Forelimb muscle (tissue), 1 donor: Measurements from ENCODE around the gene CACNA2D1. TPM values are rescaled to one million over a fixed set of nuclear protein-coding genes. Genes with fewer than 3 reads are reported as not detected.

Source experiments
- DNase-seq: peaks from one replicate; pipeline ENCODE4 v3.0.0-alpha.2; 2013; ENCODE audit warnings: low read depth
- polyA plus RNA-seq: library from polyadenylated mRNA; unstranded; fragments of 120-200 nt; gene quantifications from one replicate; pipeline ENCODE4 v1.2.1, GENCODE V29; 2013; ENCODE audit not compliant: insufficient read length

Gene CACNA2D1
- polyA plus RNA-seq, 1 donor: 131 TPM

DNA sequence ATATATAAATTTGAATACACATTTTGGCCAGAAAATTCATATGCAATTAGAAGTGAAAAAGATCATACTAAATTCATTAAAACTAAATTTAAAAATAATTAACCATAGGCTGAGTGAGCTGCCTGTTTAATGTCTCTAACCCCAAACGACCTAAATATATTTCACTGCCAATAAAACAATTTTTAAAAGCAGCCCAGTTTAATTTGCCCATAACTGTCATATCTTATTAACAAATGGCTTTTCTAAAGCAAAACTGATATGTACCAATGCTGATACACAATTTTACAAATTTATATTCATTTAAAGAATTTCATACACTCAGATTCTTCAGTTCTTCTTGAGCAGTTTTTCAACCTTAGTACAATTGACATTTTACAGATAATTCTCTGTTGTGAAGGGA is 99.9 kb downstream of the CACNA2D1 start:
- no peak for DNase-seq

DNA sequence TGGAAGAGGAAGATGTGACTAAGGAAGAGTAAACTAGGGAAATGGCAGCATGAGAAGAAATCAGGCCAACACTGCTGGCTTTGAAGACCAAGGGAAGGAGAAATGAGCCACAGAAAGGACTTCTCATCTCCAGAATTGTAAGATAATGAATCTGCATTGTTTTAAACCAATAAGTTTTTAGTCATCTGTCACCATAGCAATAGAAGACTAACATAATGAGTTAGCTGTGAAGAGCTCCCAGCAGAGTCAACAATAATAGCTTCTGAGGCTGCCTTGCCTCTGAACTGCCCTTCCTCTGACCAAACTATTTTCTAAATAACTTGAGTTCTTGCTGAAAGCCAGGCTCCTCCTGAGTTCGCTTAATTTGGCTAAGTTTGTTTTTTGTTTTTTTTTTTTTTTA is 103.6 kb downstream of the CACNA2D1 start:
- DNase-seq: no peak

DNA sequence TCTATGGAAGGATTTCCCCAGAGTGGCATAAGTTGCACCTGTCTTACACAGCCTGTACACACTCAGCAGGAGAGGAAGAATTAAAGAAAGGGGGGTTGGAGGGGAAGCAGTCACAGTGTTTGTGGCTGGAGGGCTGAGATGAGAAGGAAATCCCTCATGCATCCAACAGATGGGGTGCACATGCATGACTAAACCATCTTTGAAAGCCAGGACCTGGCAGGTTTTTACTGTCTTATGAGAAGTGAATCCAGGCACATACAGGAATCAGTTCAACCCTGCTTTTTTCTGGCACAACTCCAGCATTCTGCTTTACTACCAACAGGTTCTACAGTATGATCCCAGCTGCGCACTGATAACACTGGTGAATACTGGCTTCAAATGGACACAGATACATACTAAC is 107.7 kb downstream of the CACNA2D1 start:
- DNase-seq: no peak

DNA sequence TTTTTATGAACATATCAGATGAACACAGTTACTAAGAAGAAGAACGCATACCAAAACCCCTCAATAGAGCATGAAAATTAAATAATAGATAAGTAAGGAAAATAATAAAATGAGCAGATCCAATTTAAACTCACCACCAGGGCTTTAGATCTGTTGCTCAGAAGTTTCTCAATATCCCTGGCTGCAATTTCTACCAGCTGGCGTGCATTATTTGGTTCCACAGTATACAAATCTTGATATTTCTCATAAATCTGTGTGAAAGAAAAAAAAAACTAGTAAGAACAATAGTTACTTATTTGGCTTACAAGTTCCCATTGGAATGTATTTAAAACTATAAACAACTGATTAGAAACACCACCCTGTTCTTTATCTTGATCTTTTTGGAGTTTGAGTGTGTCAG is 108.6 kb downstream of the CACNA2D1 start:
- DNase-seq: no peak

DNA sequence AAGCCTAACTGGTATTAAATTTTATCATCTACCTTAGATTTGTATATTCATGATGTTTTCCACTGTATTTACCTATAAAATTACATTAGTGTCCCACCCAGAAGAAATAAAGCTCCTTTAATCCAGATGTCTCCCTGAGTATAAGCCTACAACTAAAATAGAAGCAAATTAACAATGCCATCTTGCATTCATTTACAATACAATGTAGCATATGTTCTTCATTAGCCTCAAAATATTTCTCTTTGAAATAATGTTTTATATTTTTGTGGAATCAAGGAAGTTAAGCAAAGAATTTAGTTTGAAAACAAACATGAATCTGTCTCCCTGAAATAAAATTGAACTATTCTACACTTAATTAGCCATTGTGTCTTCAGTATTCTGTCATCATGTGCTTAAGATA is 112.3 kb downstream of the CACNA2D1 start:
- no peak for DNase-seq

DNA sequence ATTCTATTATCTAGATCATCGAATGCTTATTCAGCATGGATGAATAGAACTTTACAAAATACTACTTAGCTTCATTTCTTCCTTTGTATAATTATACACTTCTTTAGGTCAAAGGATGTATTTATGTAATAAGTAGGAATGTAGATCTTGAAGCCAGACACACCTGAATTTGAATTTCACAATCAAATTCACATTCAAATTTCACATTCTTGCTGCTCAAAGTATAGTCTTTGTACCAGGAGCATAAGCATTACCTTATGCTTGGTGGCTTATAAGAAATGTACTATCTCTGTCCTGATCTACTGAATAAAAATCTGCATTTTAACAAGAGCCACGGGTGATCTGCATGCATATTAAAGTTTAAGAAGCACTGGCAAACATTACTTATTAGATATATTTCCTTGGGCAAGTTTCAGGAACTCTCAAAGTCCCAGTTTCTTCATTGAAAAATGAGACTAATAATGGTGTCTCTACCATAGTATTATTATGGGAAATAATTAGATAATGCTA is 112.8 kb downstream of the CACNA2D1 start:
- DNase-seq: no peak

DNA sequence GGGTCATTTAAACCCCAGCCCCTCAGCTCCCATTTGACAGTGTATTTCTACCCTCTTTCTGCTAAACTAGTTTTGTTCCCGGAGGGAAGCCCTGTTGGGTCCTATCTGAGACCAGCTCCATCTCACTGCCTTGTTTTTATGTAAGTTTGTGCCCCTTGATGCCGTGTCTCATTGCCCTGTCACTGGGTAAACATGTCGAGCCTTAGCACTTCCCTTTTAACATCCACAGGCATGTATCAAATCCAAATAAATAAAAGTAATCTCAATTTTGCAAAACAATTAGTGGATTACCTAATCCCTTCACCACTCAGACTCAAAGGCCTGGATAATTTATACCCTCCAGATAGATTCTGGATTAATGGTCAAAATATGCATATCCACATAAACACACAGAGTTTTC is 115.7 kb downstream of the CACNA2D1 start:
- no peak for DNase-seq

DNA sequence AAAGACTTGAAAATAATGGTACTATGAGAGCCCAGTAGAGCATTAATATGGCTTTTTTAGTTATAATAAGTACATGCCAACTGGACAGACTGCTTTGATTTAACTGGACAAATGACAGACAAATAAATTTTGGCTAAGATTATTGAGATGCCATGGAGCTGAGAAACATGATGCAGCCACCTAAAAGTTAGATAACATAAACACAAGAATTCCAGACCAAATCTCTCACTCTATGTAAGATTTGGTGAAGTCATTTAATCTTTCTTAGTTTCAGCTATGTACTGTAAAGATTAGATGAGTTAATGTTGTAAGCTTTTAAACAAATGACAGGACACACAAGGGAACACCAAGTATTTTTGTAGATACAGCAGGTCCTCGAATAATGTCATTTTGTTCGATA is 118.2 kb downstream of the CACNA2D1 start:
- DNase-seq: no peak

DNA sequence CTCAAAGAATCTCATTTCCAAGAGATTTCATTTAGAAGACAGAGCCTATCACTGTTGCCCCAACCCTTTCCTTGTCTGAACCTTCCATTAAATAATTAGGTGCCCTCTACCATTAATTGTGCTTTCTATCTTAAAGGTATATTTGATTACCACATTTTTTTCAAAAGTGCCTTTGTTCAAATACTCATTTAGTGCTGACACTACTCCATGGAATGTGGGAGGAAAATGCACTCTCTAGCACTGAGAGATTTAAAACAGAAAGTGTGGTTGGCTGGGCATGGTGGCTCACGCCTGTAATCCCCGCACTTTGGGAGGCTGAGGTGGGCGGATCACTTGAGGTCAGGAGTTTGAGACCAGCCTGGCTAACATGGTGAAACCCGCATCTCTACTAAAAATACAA is 119.8 kb downstream of the CACNA2D1 start:
- no peak for DNase-seq

DNA sequence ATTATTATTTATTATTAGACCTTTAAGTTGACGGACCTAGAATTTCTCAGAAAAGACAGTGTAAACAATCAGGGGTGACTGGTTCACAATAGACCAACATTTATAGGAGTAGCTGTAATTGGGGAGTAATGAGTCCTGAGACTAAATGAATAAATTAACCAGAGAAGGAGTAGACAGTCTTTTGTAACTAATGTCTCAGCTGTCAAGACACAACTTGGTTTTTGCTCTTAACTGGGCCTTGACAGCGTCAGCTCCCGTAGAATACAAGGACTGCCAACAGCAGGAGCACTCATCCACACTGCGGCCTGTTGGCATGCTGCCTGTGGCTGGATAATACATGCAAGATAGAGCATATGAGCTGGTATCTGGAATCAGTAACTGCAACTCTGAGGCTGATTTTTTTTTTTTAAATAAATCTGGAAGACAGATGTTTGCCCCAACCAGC is 123.9 kb downstream of the CACNA2D1 start:
- no peak for DNase-seq

DNA sequence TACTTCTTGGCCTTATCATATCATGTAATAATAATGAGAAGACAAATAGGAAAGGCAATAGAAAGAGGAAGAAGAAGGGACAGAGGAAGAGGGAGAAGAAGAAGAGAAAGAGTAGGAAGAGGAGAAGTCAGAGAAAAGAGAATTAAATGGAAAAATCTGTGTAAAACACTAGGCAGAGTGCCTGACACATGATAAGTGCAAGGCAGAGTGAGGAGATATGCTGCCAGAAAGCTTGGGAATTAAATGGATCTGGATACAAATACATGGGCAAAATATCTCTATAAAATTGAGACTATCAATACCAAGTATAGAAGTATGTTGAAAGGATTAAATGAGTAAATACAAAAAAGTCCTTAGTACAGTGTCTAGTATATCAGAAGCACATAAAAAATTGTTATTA is 124.8 kb downstream of the CACNA2D1 start:
- DNase-seq: no peak

DNA sequence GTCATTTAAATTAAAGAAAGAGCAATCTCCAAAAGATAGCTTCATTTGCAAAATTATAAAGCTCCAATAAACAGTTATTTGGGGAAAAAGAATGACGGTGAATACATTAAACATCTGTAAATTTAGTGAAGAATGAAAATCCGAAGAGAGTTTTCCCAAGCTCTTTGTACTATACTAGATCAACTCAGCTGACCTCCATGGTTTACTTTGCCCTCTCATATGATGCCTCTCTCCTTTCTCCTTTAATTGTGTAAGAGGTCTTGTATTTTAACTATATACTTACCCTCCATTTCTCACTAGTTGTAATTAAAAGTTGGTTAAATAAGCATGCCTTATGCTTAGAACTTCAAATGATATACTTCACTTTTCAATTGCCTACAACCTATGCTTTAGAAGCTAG is 125.8 kb downstream of the CACNA2D1 start:
- DNase-seq: no peak

DNA sequence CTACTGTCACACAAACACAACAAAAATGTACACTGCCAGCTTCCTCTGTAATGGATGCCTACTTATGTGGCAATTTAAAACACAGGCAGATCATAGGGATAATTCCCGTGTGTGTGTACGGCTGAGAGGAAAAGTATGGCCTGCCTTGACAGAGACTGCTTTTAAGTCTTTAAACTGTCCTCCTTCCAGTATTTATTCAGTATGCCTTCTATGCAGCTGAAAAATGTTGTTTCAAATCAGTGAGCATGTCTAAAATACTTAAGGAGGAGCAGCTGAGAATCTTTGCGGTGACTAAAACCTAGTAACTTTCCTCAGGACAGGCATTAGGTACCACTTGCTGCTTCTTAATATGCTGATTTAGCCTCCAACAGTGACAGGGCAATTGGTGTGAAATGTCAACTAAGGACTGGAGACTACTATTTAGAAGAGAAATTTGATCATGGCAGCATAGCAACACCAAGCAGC is 126.3 kb downstream of the CACNA2D1 start:
- DNase-seq: no peak

DNA sequence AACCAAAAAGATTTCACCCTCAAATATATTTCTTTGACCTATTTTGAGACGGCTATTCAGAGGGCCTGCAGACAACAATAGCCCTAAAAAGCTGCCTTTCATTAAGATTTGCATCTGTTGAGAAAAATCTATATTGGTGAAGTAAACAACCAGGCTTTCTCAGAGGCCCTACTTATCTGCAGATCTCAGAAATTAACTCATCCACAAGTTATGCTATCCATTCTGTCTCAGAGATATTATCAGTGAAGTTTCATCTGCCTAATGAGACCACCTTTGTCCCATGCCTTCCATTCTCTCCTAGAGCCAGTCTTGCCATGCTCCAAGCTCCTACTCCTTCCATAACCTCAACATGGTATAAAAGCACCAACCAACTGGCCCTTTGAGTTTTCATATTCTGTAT is 130.3 kb downstream of the CACNA2D1 start:
- DNase-seq: no peak

DNA sequence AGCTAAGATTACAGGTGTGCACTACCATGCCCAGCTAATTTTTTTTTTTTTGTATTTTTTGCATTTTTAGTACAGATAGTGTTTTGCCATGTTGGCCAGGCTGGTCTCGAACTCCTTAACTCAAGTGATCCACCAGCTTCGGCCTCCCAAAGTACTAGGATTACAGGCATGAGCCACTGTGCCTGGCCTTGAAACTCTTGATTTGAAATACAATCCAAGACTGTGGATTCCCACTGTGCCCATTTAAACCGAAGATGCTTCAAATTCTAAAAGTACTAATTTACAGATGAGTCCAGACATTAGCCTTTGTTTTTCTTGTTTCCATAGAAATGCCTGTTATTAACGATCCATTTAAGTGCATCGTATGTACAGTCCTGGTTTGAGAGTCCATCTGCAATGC is 130.9 kb downstream of the CACNA2D1 start:
- DNase-seq: no peak

DNA sequence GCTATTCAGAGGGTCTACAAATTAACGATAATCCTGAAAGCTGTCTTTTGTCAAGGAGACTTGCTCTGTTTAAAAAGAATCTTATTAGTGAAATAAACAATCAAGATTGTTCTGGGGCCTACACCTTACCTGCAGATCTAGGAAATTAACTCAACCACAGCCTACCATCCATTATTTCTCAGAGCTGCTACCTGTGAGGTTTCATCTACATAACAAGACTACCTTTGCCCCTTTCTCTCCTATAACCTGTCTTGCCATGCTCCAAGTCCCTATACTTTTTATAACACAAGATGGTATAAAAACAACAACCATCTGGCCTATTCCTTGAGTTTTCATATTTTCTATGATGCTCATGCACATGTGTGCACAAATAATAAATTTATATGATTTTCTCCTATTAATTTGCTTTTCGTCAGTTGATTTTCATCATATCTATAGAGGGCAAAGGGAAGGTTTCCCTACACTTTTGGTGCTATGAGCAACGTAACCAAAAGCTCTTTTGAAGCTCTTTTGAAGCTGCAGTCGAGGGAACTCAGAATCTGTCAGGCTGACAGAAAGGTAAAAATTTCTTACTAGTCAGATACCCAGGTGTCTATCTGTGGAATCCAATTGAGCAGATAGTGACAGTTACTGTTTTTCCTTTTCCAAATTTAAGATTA is 138.1 kb downstream of the CACNA2D1 start:
- DNase-seq: no peak

DNA sequence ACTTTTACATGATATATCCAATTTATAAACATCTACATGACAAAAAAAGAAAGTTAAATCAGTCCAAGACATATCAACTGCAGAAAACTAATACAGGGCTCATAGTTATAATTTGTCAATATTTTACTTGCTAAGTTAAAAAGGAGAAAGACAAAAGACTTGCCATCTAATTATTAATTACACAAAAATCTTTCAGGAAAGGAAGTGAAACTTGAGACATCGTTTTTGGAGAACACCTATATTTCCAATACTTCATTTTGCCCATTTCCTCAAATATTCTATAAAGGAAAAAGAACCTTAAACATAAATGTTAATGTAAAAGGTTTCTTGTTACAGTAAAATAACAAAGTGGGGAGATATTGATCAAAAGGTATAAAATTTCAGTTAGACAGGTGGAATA is 148.7 kb downstream of the CACNA2D1 start:
- no peak for DNase-seq

DNA sequence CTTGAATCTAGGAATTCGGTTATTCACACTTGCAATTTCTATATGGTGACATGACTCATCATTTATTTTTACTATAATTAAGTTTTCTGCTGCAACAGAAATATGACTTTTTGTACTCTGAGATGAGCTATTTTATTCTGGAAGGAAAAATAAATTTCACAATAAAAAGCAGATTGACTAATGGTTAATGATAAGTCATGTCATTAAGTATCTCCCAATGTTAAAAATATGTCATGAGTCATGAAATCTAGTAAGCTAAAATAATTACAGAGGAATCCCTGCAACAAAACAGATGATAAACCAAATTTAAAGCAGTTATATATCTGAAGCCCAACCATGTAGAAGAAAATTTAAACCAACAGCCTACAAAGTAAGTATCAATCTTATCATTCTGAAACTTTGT is 149.2 kb downstream of the CACNA2D1 start:
- no peak for DNase-seq

DNA sequence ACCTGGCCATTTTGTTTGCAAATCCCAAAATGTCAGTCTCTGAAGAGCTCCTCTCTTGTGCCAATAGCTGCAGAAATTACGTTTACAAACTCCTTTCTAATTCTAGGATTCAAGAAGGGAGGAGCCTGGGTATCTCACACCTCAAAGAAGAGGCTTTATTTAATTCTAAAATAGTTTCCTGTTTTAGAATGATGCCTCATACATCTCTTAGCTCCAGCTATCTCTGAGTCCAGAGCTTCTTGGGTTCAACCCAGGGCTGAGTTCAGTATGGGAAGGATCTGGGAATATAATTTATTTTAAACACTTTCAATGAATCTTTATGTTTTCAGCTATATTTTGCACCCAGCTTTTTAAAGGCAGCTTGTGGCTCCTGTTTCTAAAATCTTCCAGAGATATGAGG is 150.1 kb downstream of the CACNA2D1 start:
- DNase-seq: no peak

DNA sequence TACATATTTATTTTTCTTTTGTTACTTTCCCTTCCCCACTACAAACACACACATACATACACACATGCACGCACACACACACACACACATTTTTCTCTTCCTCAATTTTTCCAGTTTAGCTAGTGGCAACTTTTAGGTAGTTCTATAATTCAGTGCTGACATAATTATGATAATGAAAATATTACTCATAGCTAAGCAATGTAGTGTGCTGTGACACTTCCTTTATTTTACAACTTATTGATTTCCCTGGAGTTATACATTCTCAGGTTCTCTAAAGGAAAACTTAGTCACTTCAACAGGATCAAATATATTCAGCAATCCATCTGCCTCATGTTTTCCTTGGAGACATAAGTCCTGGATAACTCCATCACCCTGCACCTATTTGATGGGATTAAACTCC is 151.6 kb downstream of the CACNA2D1 start:
- DNase-seq: no peak

DNA sequence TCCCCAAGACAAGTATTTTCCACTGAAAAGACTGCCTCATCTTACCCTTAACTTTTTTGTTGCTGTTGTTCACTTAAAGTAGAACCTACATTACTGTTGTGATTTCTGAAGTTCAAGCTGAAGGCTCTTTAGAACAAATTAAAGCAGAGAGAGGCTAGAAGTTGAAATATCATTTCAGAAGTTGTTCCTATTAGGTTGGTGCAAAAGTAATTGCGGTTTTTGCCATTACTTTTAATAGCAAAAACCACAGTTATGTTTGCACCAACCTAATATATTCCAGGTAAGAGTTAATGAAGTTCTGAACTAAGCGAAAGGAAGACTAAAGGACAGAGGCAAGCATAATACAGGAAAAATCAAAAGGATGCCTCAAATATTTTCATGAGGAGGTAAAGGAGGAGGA is 153.7 kb downstream of the CACNA2D1 start:
- no peak for DNase-seq

DNA sequence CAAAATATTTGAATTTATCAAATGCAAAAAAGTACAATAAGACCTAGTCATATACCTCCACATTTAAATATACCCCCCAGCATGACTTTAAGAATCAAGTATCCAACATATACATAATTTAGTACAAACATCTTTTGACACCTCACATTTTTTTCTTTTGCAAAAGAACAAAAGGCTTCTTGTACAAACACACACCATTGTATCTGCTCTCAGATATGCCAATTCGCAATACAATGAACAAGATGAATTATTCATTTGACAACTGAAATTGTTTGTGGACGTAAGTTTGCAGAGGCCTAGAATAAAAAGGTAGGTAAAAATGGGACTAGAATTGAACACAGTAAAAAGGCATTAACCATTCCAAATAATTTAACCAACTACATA is 154.4 kb downstream of the CACNA2D1 start:
- no peak for DNase-seq

DNA sequence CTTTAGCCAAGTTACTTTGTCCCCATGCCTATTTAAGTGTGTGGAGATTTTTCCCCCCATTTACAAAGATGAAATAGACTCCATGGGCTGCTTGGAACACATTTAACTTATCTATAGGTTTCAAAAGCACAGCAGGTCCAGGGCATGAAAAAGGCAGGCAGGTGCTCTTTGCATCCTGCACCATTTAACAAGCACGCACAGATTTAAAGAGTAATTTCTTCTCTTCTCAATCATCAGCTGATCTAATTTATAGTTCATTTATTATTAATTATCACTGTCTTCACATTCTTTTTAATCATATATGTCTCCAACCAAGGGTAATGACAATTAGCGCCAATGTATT is 156.8 kb downstream of the CACNA2D1 start:
- DNase-seq: no peak

DNA sequence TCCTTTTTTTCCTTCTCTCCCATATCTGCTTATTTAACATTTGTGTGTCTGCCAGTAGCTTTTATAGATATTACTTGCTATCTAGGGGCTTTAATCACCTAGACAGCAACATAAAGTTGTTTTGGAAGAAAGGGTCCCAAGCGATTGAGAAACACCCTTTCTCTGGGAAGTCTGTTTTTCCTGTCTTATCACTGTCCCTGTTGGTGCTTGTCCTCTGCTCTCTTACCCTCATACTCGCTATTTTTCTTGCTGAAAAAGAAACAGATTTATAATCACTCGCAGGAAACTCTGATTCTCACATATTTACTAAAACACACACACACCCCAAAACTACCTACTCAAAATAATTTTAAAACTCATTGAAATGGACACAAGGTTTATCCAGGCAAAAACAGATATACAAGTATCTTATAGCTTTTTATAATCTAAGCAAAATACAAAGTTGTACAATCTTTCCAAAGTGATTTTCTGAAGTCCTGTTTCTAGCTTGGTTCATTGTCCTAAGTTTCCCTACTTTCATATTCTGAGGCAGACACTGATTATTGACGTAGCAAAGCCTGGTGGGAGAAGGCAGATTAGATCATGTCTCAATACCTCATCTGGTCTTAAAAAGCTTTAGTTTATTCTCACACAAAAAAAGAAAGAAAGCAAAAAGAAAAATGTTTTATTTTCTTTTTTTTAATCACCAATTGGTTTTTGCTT is 157.3 kb downstream of the CACNA2D1 start:
- DNase-seq: peak; percentile 62
